GM12878 (cell line): ENCODE results near the gene PTPRN2. TPM values are rescaled to one million over a fixed set of nuclear protein-coding genes. Genes with fewer than 3 reads are reported as not detected.

Experiments
- ATAC-seq: fragments of 200-7000 bp; cut with Tn5 transposase; 3 replicates; pipeline ENCODE4 v1.9.1; 2020; ENCODE audit warnings: mild to moderate bottlenecking, moderate library complexity
- BruUV-seq: library from RNA; stranded (reverse); fragments of 400-500 nt; replicated peaks from 2 replicates; lab custom pipeline; 2021; lab: Mats Ljungman, UMichigan
- CTCF ChIA-PET: fragments of 300-600 bp; sonication (Branson Sonifier 250); formaldehyde crosslinking; extraction: SDS; loops from one replicate; lab custom pipeline; 2021; ENCODE audit warnings: inconsistent platforms; lab: Yijun Ruan, JAX
- POLR2A ChIA-PET: fragments of 350-600 bp; formaldehyde crosslinking; extraction: SDS; loops from one replicate; lab custom pipeline; 2021; ENCODE audit warnings: inconsistent platforms; lab: Charles Lee
- RAD21 ChIA-PET: fragments of 300-600 bp; sonication (Branson Sonifier 250); formaldehyde crosslinking; loops from one replicate; lab custom pipeline; 2023; ENCODE audit warnings: antibody characterized with exemption; ENCODE audit not compliant: unreplicated experiment; lab: Charles Lee
- SMC1A ChIA-PET: fragments of 300-600 bp; sonication (Branson Sonifier 250); formaldehyde crosslinking; loops from one replicate; lab custom pipeline; 2023; ENCODE audit not compliant: unreplicated experiment, uncharacterized antibody; lab: Charles Lee
- DNase-seq: peaks from one replicate; pipeline ENCODE4 v3.0.0-alpha.2; 2011; ENCODE audit warnings: low read depth, low spot score
- FAIRE-seq: peaks from 3 replicates; lab custom pipeline; 2011; peaks lifted over from hg19 to GRCh38; lab: Jason Lieb, UNC
- H2AFZ ChIP-seq: 2 replicates; pipeline ENCODE4 v1.6.0; 2011; ENCODE audit warnings: low read depth, low read length, control low read depth; ENCODE audit not compliant: control insufficient read depth
- H3K27ac ChIP-seq: 2 replicates; pipeline ENCODE4 v1.5.1; 2011; ENCODE audit warnings: control low read depth; ENCODE audit not compliant: control insufficient read depth, insufficient read depth
- H3K27me3 ChIP-seq, 2 experiments: replicated peaks in 1 of 2; 2 replicates each; pipeline versions ENCODE4 v1.6.0 to v1.6.1; 2011; ENCODE audit warnings: low read length in 1 of 2; ENCODE audit not compliant: control insufficient read depth in 2 of 2, insufficient read depth in 2 of 2
- H3K36me3 ChIP-seq, 2 experiments: 2 replicates each; pipeline ENCODE4 v1.5.1; 2011; ENCODE audit warnings: low read length in 1 of 2; ENCODE audit not compliant: control insufficient read depth in 2 of 2, insufficient read depth in 2 of 2
- H3K4me1 ChIP-seq: 2 replicates; pipeline ENCODE4 v1.6.1; 2011; ENCODE audit warnings: mild to moderate bottlenecking, low read length, moderate library complexity, mixed read lengths; ENCODE audit not compliant: control insufficient read depth, insufficient read depth
- H3K4me2 ChIP-seq: 2 replicates; pipeline ENCODE4 v1.6.0; 2011; ENCODE audit warnings: control low read depth; ENCODE audit not compliant: control insufficient read depth, insufficient read depth
- H3K4me3 ChIP-seq: fragments of 200-600 bp; sonication (generic); 2 replicates; pipeline ENCODE4 v1.5.1; 2016
- H3K79me2 ChIP-seq: 2 replicates; pipeline ENCODE4 v1.6.0; 2011; ENCODE audit warnings: low read length; ENCODE audit not compliant: control insufficient read depth, insufficient read depth
- H3K9ac ChIP-seq: 2 replicates; pipeline ENCODE4 v1.8.0; 2011; ENCODE audit warnings: low read length, control low read depth, mixed read lengths; ENCODE audit not compliant: control insufficient read depth, insufficient read depth
- H3K9me3 ChIP-seq: replicated peaks from 3 replicates; pipeline ENCODE4 v1.5.1; 2011; ENCODE audit warnings: mild to moderate bottlenecking, low read length; ENCODE audit not compliant: control insufficient read depth, insufficient read depth
- H4K20me1 ChIP-seq: 2 replicates; pipeline ENCODE4 v1.6.0; 2011; ENCODE audit not compliant: control insufficient read depth, insufficient read depth
- PML ChIP-seq: IDR thresholded peaks from 2 replicates; pipeline ENCODE4 v1.6.1; 2012; ENCODE audit warnings: low read length, inconsistent platforms
- SIN3A ChIP-seq: IDR thresholded peaks from 2 replicates; pipeline ENCODE4 v1.6.1; 2012; ENCODE audit warnings: low read depth, low read length, improper control_type of control experiment
- WGBS: methylation state at CpG from one replicate; pipeline ENCODE4 v1.1.6; 2016; ENCODE audit warnings: low lambda C conversion rate; ENCODE audit not compliant: insufficient replicate concordance, insufficient coverage; ENCODE audit errors: missing lambda C conversion rate; 5-methylcytosine and 5-hydroxymethylcytosine counted together
- in situ Hi-C: fragments of 300-500 bp; cut with MboI; formaldehyde crosslinking; loops from 9 replicates; pipeline ENCODE4 v1.14.3; 2018; ENCODE audit warnings: mixed read lengths
- intact Hi-C: fragments of 100-400 bp; cut with micrococcal nuclease; formaldehyde crosslinking; loops from one replicate; pipeline ENCODE4 v1.14.2; 2022; ENCODE audit not compliant: unreplicated experiment
- polyA plus RNA-seq, 11 experiments: library from polyadenylated mRNA; depleted of rRNA in 4 of 11; unstranded in 6 of 11; stranded (reverse) in 5 of 11; fragments of >200 nt; fragmentation: Nextera tagmentation in 4 of 11; fragmentation: Illumina TruSeq in 1 of 11; extraction: Ambion mirVana in 4 of 11; extraction: Trizol in 1 of 11; gene quantifications; 1 replicate in 1 of 11; 2 replicates in 10 of 11; pipeline versions ENCODE4 v1.2.1 to v1.2.3, GENCODE V29; 2011 to 2016; ENCODE audit warnings: inconsistent platforms in 2 of 11, missing spikeins in 2 of 11, low read depth in 1 of 11
- total RNA-seq, 4 experiments: library from RNA; depleted of rRNA in 3 of 4; stranded (reverse); fragments of >200 nt in 3 of 4; fragmentation: Illumina TruSeq in 1 of 4; extraction: Trizol in 1 of 4; gene quantifications; 2 replicates each; pipeline versions ENCODE4 v1.2.1 to v1.2.3, GENCODE V29; 2013 to 2021
- TF ChIP-seq, protein P1 (sequence below): fragments of 450-650 bp; IDR thresholded peaks from 2 replicates; pipeline ENCODE4 v1.6.1; 2017; ENCODE audit warnings: mild to moderate bottlenecking, moderate library complexity

PTPRN2 gene
- total and polyA plus RNA-seq, 10 of the 15 experiments (the other 5 are each of a cell fraction or from before 2014, with no cell fraction given), result 5.4 TPM; not detected in 9

DNA sequence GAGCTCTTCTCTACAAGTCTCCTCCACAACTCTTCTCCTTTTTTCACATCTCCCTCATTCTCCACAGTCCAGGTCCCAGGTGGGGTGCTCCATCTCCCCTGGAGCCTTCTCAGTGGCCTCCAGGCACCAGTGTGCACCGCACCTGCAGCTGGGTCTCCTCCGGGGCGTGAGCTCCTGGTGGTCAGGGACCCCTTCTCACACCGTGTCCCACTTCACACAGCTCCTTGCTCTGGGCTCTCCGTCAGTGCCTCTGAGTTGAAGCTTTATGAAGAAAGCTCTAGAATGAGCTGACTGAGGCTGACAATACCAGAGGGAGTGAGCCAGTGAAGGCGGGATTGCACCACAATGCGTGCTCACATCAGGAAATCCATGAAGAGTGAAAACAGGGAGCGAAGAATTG is 960.6 kb downstream of the PTPRN2 start (continued):
- TF ChIP-seq, protein P1, sequence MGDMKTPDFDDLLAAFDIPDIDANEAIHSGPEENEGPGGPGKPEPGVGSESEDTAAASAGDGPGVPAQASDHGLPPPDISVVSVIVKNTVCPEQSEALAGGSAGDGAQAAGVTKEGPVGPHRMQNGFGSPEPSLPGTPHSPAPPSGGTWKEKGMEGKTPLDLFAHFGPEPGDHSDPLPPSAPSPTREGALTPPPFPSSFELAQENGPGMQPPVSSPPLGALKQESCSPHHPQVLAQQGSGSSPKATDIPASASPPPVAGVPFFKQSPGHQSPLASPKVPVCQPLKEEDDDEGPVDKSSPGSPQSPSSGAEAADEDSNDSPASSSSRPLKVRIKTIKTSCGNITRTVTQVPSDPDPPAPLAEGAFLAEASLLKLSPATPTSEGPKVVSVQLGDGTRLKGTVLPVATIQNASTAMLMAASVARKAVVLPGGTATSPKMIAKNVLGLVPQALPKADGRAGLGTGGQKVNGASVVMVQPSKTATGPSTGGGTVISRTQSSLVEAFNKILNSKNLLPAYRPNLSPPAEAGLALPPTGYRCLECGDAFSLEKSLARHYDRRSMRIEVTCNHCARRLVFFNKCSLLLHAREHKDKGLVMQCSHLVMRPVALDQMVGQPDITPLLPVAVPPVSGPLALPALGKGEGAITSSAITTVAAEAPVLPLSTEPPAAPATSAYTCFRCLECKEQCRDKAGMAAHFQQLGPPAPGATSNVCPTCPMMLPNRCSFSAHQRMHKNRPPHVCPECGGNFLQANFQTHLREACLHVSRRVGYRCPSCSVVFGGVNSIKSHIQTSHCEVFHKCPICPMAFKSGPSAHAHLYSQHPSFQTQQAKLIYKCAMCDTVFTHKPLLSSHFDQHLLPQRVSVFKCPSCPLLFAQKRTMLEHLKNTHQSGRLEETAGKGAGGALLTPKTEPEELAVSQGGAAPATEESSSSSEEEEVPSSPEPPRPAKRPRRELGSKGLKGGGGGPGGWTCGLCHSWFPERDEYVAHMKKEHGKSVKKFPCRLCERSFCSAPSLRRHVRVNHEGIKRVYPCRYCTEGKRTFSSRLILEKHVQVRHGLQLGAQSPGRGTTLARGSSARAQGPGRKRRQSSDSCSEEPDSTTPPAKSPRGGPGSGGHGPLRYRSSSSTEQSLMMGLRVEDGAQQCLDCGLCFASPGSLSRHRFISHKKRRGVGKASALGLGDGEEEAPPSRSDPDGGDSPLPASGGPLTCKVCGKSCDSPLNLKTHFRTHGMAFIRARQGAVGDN, result no peak

DNA sequence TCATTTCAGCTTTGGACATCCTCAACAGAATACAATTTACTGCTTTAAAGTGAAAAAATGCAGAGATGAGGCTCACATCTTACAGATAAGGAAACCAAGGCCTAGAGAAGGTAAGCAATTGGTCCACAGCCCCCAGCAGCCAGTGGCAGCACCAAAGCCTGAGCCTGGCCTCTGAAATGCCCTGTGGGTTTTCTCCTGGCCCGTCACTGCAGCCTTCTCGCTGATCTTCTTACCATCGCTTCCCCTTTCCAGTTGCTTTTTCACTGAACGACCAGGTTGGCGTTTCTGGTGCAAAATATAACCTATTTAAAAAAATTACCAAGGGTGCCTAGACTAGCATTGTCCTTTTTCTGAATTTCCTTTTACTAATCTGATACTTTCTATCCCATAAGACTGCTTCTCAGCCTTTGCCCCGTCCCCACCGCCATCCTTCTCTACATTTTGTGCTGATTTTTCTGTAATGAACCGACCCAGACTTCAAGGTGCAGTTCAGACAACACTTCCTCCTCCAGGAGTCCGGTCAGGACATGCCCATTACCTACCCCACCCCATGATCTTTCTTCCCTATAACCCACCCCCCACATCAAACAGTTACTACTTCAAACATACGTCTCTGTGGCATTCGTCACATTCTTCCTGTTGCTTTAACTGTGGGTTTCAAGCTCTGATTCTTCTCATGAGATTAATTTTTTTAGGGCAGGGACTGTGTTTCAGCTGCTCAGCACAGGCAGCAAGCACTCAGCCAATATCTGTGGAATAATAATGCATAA is 961.5 kb downstream of the PTPRN2 start:
- Histone ChIP-seq H3K4me1 (no peaks in the 10 kb centered on the region), H3K9ac (no peak overlapping the region), H3K4me3 (no peak overlapping the region), H3K9me3 (no peaks in the 10 kb centered on the region; the same call in 2 of the 3 replicates), H2AFZ (no peak overlapping the region), H3K27ac (no peak overlapping the region), H4K20me1 (no peaks in the 10 kb centered on the region), H3K79me2 (no peaks in the 10 kb centered on the region), H3K4me2 (no peak overlapping the region), H3K27me3 (no peaks in the 10 kb centered on the region), H3K36me3 (no peaks in the 10 kb centered on the region)
- 3% methylated on average over 11 of the region's 11 CpGs for WGBS
- no peak for ATAC-seq
- intact Hi-C loops, result no loop called here
- BruUV-seq, result no TSS peak
- RAD21 ChIA-PET, result no interaction called here
- in situ Hi-C loops, result no loop called here
- no peak for DNase-seq
- SMC1A ChIA-PET, result no interaction called here
- POLR2A ChIA-PET, result no interaction called here
- FAIRE-seq, result no peak
- TF ChIP-seq PML, result no peak
- TF ChIP-seq SIN3A, result no peak
- CTCF ChIA-PET, result interaction anchor here (1.0 kb wide), 1 partner anchor 10 kb away, joined by 3 read pairs; no protein-coding TSS in a partner anchor
